ENCODE results near the gene CNOT4.

DNA sequence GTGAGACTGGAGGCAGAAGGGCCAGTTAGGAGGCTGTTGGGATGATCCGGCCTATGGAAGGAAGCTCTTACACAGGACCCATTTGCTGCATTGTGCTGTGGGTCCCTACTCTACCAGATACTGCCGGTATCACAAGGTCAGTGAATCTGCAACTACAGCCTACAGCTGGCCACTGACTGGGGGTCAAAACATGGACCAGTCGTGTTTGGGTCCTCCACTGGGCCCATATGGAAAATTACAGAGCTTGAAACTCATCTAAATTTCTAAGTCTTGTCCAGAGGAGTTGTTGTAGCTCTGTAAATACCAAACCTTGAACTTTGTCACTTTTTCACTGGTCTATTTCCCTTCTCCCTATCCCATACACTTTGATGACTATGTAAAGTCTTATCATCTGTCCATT, 42.2 kb upstream of the CNOT4 start:
- TF ChIP-seq CTCF (IDR thresholded peaks at IDR 0.05) = no peak
- no peak for TF ChIP-seq POLR2A (IDR thresholded peaks at IDR 0.05)

Data from body of pancreas (tissue), 4 donors.